Motor neuron (in vitro differentiated cells): Measurements from ENCODE around the gene FBF1. TPM values are rescaled to one million over a fixed set of nuclear protein-coding genes. Genes with fewer than 3 reads are reported as not detected.
A peak's percentile ranks its signal among the peaks of the same experiment; 100 is the strongest.
"Not testable (repeated sequence)": the region's sequence is repeated elsewhere in the genome, so short reads cannot be mapped to it uniquely, and the experiment has no call there.

Experiments
- ATAC-seq, 8 experiments: fragments of 200-7000 bp; cut with Tn5 transposase; replicated peaks in 6 of 8; 2 replicates each; pipeline ENCODE4 v1.8.0; 2021; ENCODE audit warnings: mild to moderate bottlenecking in 8 of 8, moderate library complexity in 8 of 8
- H3K27ac ChIP-seq, 2 donors: fragments of 250-450 bp; sonication (Bioruptor Pico); 2 replicates each; pipeline ENCODE4 v1.9.0; 2021; ENCODE audit warnings: antibody characterized with exemption in 2 of 2, mild to moderate bottlenecking in 2 of 2, moderate library complexity in 1 of 2
- H3K4me1 ChIP-seq, 2 donors: fragments of 250-450 bp; sonication (Bioruptor Pico); replicated peaks in 1 of 2; 2 replicates each; pipeline ENCODE4 v1.6.1; 2021; ENCODE audit warnings: antibody characterized with exemption in 2 of 2, mild to moderate bottlenecking in 2 of 2, moderate library complexity in 1 of 2
- H3K4me3 ChIP-seq, 5 donors: fragments of 250-450 bp; sonication (Bioruptor Pico); 2 replicates each; pipeline ENCODE4 v1.9.0; 2021; ENCODE audit warnings: antibody characterized with exemption in 5 of 5, mild to moderate bottlenecking in 5 of 5, moderate library complexity in 4 of 5
- WGBS, 10 experiments: fragments of 450-650 bp; shearing (Covaris generic); methylation state at CpG; one replicate each; pipeline ENCODE4 v1.0.0; 2022; 5-methylcytosine and 5-hydroxymethylcytosine counted together
- in situ Hi-C, 9 experiments: fragments of 400-800 bp; cut with MboI; loops; one replicate each; pipeline ENCODE4 v1.15.0; 2021; ENCODE audit warnings: low sequenced_read_pairs in 9 of 9, low pct_unique_long_range_greater_than_20kb in 2 of 9; ENCODE audit not compliant: unreplicated experiment in 9 of 9
- total RNA-seq, 8 experiments: library from RNA; unstranded; fragments of 300-600 nt; gene quantifications; 2 replicates each; pipeline versions ENCODE4 v1.2.3 to v1.2.4, GENCODE V29; 2022

FBF1 gene
- total RNA-seq, 8 experiments from 2014 or later, result 4.8 to 14.7 (median 7.6) TPM

DNA sequence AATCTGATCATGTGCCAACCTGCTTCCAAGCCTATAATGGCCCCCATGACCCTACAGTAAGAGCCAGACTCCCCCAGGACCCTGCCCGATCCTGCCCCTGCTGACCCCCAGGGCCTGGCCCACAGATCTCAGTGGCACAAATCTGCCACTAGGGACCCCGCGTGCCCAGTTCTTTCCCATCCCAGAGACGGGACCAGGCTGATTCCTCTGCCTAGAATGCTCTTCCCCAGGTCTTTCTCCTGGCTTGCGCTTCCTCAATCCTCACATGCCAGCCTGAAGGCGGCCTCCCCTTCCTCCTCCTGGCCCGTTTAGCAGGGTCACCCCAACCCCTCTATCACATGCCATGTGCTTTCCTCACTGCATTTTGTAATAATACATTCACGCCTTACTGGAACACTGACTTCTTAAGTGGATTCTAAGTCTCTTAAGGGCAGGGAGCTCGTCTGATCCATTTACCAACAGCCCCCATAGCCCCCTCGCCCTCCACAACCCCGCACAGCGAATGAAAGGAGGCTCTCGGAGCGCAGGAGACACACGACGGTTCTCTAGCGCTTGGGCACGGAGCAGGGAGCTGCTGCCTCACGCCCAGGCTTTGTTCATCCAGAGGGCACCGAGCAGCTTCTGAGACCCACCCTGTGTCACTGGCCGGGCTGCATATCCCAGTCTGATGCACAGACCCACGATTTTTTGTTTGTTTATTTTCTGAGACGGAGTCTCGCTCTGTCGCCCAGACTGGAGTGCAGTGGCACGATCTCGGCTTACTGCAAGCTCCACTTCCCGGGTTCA is 45.3 kb downstream of the FBF1 start:
- peak overlapping the region; percentile 43 to 86 (median 58) for H3K4me3 ChIP-seq
- 0 to 80% (median 35%) methylated on average over 1 to 6 of the region's 28 CpGs; no CpG with 5 or more reads in 4 of the 10 experiments for WGBS, 10 experiments
- ATAC-seq, result peak in 3 of 8 experiments; percentile 4 to 13 (median 5)
- peak overlapping the region; percentile 90 to 95 for H3K27ac ChIP-seq
- peaks cover 18 to 23% of the 10 kb centered on the region in 2 donors for H3K4me1 ChIP-seq
- in situ Hi-C loops, result no loop called here

- Histone ChIP-seq H3K4me3 (no peak overlapping the region), H3K4me1 (peaks cover 18 to 23% of the 10 kb centered on the region in 2 donors), H3K27ac (no peak overlapping the region)
- ATAC-seq, result no peak
- WGBS, 10 experiments, result 20 to 95% (median 63%) methylated on average over 1 to 8 of the region's 22 CpGs; no CpG with 5 or more reads in 2 of the 10 experiments
- in situ Hi-C loops, result no loop called here
These were observed 46.7 kb downstream of the FBF1 start for GRCh38 chr17:75894049-75894733.

GRCh38 chr17:75893305-75894048 is 47.4 kb downstream of the FBF1 start:
- H3K4me1 ChIP-seq, result peaks cover 18 to 23% of the 10 kb centered on the region in 2 donors
- in situ Hi-C loops, result no loop called here
- WGBS, 10 experiments, result 68 to 100% (median 83%) methylated on average over 1 to 8 of the region's 18 CpGs; no CpG with 5 or more reads in 3 of the 10 experiments
- no peak overlapping the region for H3K4me3 ChIP-seq
- no peak overlapping the region for H3K27ac ChIP-seq
- no peak for ATAC-seq

GRCh38 chr17:75892556-75893224 is 48.2 kb downstream of the FBF1 start:
- peaks cover 18 to 23% of the 10 kb centered on the region in 2 donors for H3K4me1 ChIP-seq
- H3K4me3 ChIP-seq, result no peak overlapping the region
- no peak for ATAC-seq
- H3K27ac ChIP-seq, result no peak overlapping the region
- WGBS, 10 experiments, result 96 to 100% (median 100%) methylated on average over 1 to 5 of the region's 16 CpGs; no CpG with 5 or more reads in 6 of the 10 experiments
- in situ Hi-C loops, result no loop called here

DNA sequence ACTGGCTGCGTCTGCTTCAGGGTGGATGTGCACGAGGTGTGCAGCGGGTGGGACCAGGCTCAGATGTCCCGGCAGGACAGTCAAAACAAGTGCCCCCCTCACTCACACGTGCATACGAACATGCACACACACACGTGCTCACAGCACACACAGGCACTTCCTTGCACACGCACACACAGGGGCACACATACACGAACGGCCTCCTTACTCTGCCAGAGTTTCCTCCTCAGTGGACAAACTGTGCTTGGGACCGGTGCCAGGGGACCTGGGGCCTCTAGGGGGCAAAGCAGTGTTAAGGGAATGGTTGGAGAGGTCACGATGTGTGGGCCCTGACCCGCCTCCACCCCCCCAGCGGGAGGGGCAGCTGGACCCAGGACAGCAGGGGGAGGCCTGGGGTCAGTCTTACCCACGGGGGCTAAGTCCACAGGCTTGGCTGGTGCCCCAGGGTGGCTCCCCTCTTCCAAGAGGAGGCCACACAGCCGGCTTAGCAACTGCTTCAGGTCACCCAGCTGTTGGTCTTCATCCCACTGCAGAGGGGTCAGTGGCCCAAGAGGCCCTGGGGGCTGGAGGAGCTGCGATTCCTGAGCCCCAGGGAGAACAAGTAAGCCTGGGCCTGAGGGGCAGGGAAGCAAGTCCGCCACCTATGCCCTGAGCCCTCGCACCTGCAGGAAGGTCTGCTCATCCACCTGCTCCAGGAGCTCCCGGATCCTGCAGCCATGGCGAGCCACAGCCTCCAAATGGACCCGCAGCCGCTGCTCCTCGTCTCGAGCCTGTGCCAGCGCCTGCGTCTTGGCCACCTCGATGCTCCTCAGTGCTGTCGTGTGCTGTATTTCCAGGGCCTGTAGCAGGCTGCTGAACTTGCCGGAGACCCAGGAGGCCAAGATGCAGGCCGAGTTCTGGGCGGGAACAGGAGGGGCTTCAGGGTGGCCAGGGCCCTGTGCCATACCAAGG is 49.0 kb downstream of the FBF1 start:
- Histone ChIP-seq H3K4me1 (peaks cover 11 to 17% of the 10 kb centered on the region in 2 donors), H3K4me3 (no peak overlapping the region), H3K27ac (no peak overlapping the region)
- WGBS, 10 experiments, result 78 to 100% (median 93%) methylated on average over 1 to 5 of the region's 32 CpGs; no CpG with 5 or more reads in 5 of the 10 experiments
- in situ Hi-C loops, result no loop called here
- no peak for ATAC-seq

DNA sequence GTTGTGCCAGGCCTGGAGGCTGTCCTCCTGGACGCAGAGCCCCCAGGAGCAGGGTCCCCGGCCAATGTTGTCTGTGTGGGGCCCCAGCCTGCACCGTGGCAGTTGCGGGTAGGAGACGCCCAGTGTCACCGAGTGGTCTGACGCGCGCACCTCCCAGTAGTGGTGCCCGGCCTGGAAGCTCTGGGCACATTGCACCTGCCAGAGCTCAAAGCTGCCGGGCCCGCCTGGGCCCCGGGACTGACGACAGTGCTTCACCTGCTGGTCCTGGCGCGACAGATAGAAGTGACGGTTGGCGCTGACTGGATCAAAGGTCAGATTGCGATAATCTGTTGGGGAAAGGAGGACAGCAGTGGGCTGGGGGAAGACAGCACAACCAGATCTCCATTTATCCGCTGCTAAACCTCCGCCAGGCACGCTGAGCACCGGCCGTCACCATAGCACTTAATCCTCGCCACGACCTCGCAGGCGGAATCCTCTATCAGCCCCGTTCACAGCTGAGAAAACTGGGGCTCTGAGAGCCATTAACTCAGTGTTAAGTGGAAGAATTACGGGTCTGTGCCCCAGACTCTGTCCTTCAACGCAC is 49.7 kb downstream of the FBF1 start:
- WGBS, 10 experiments, result 90 to 100% (median 93%) methylated on average over 4 to 9 of the region's 31 CpGs; no CpG with 5 or more reads in 6 of the 10 experiments
- Histone ChIP-seq H3K4me1 (peaks cover 11 to 17% of the 10 kb centered on the region in 2 donors), H3K4me3 (no peak overlapping the region), H3K27ac (no peak overlapping the region)
- in situ Hi-C loops, result no loop called here
- ATAC-seq, result no peak

DNA sequence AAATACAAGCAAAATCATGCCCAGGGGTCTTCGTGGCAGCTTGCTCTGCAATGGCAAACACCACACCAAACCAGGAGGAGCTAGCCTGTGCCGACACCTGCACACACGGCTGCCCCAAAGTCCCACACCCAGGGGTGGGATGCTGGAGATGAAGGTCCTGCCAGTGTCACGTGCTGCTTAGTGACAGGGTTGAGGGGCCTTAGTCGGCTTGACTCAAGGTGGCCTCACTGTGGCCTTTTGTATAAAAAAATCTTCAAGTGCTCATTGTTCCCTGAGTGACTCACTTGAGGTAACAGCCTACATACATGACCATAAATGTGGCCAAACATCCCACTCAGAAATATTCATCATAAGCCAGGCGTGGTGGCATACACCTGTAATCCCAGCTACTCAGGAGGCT is 51.4 kb downstream of the FBF1 start:
- ATAC-seq, result no peak
- Histone ChIP-seq H3K4me1 (peaks cover 0 to 3% of the 10 kb centered on the region in 2 donors), H3K27ac (no peak overlapping the region), H3K4me3 (no peak overlapping the region)
- in situ Hi-C loops, result no loop called here
- 80 to 100% (median 90%) methylated on average over 1 to 3 of the region's 6 CpGs; no CpG with 5 or more reads in 7 of the 10 experiments for WGBS, 10 experiments

DNA sequence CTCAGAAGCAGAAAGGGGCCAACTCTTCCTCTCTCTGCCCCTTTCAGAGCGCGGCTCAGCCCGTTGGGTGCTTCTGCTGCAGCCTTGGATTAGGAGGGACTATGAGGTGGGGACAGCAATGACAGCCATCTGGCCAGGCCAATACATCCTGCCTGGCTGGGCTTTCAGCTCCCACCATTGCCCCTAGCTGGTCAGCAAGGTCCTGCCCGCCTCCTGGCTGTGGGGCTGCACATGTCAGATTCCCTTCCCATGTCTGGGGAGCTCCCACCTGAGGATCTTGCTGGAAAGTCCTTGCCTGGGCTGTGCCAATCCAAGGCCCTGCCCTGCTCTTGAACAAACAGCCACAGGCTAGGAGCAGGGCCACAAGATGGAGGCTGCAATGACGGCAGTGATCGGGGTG is 52.4 kb downstream of the FBF1 start:
- no peak for ATAC-seq
- H3K4me1 ChIP-seq, result no peaks in the 10 kb centered on the region
- 60 to 98% (median 84%) methylated on average over 1 to 6 of the region's 6 CpGs; no CpG with 5 or more reads in 4 of the 10 experiments for WGBS, 10 experiments
- H3K4me3 ChIP-seq, result no peak overlapping the region
- no peak overlapping the region for H3K27ac ChIP-seq
- in situ Hi-C loops, result no loop called here

- ATAC-seq, H3K4me1 ChIP-seq, in situ Hi-C loops, H3K4me3 ChIP-seq, H3K27ac ChIP-seq: not testable (repeated sequence)
- 40 to 100% (median 80%) methylated on average over 1 to 3 of the region's 9 CpGs; no CpG with 5 or more reads in 5 of the 10 experiments for WGBS, 10 experiments
These were observed 55.0 kb downstream of the FBF1 start for GRCh38 chr17:75885860-75886259.

DNA sequence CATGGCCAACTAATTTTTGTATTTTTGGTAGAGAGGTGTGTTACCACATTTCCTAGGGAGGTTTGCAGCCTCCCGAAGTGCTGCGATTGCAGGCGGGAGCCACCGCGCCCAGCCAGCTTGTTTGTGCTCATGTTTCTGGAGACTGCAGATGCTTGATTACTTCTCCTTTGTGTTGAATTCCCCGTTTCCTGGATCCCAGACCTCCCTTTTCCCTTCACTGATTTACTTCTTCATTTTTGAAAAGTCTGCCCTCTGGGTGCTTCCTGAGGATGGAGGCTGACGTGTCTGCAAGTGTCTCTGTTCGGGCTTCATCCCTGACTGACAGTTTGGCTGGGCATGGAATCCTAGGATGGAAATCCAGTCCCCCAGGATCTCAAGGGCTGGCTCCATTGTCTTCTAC is 55.4 kb downstream of the FBF1 start:
- Histone ChIP-seq H3K4me1 (no peaks in the 10 kb centered on the region), H3K27ac (no peak overlapping the region), H3K4me3 (no peak overlapping the region)
- ATAC-seq, result no peak
- in situ Hi-C loops, result no loop called here
- WGBS, 10 experiments, result 78 to 95% (median 88%) methylated on average over 1 to 8 of the region's 8 CpGs; no CpG with 5 or more reads in 5 of the 10 experiments

DNA sequence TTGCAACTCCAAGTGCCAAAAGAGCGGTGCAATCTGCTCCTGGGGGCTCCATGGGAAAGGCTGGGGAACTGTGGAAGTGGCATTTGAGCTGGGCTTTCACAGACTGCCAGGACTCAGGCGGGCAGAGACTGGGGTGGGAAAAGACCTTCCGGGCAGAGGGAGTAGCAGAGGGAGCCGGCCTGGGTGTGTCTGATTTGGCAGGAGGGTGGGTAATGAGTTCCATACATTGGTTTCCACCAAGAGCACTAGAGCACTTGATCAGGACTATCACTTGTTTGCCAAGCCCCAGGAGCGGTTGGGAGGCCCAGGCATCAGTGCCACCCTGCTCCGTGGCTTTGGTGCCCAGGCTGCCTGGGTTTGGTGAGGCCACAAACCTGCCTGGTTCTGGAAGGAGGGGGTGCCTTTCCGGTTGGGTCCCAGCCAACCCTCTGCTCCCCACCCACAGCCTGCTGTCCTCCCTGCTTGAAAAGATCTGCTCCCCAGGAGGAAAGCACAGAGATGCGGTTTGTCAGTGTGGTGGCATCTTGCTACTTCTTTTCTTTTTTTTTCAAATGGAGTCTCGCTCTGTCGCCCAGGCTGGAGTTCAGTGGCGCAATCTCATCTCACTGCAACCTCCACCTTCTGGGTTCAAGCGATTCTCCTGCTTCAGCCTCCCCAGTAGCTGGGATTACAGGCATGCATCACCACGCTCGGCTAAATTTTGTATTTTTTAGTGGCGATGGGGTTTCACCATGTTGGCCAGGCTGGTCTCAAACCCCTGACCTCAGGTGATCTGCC is 59.0 kb downstream of the FBF1 start:
- ATAC-seq, result no peak
- whole genome bisulfite sequencing, 10 experiments, result 10 to 85% (median 73%) methylated on average over 3 to 7 of the region's 15 CpGs; no CpG with 5 or more reads in 3 of the 10 experiments
- Histone ChIP-seq H3K27ac (no peak overlapping the region), H3K4me1 (peaks cover 5 to 10% of the 10 kb centered on the region in 2 donors), H3K4me3 (no peak overlapping the region)
- in situ Hi-C loops, result no loop called here
